HG03520 (cell line): Measurements from ENCODE around the gene RRP7A.
"Not testable (repeated sequence)": the region's sequence is repeated elsewhere in the genome, so short reads cannot be mapped to it uniquely, and the experiment has no call there.

Source experiments
- ATAC-seq: cut with Tn5 transposase; IDR thresholded peaks from one replicate; pipeline ENCODE4 v1.9.1; 2021; ENCODE audit warnings: mild to moderate bottlenecking, moderate library complexity; ENCODE audit not compliant: unreplicated experiment

RRP7A gene

GRCh38 chr22:42519525-42520401, at the start of gene RRP7A:
TSS of gene RRP7A (minus strand) at chr22:42519796. CDS start at chr22:42519786, 10 bp downstream.
- ATAC-seq, result no peak

- ATAC-seq, result not testable (repeated sequence)
Measured at GRCh38 chr22:42567950-42568349, 48.4 kb upstream of the RRP7A start.

GRCh38 chr22:42565956-42566355, 46.4 kb upstream of the RRP7A start:
- no peak for ATAC-seq

DNA sequence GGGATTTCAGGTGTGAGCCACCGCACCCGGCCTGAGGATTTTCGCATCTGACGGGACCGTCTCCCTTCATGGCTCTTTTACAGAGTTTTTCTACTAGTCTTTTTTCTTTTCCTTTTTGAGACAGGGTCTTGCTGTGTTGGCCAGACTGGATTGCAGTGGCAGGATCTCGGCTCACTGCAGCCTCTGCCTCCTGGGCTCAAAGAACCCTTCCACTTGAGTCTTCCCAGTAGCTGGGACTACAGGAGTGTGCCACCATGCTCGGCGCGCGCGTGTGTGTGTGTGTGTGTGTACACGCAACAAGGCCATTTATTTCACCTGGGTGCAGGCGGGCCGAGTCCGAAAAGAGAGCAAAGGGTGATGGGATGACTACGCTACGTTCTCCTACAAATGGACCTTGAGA, 45.1 kb upstream of the RRP7A start:
- no peak for ATAC-seq

GRCh38 chr22:42563943-42564342, 44.3 kb upstream of the RRP7A start:
- not testable (repeated sequence) for ATAC-seq

GRCh38 chr22:42562684-42563083, 43.1 kb upstream of the RRP7A start:
- no peak for ATAC-seq

DNA sequence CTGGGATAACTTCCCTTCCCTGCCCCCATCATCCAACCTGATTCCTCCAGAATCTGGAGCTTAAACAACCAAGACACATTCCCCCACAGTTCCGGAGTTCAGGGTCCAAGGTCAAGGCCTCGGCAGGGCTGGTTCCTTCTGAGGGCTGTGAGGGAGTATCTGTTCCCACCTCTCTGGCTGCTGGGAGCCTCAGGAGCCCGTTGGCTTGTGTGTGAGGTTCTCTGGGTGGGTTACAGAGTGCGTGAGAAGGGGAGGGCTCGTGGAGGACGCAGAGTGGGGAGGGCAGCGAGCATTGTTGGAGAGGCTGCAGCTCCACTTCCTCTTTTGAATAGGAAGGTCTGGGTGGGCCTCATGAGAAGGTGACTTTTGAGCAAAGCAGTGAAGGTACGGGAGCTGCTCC, 42.7 kb upstream of the RRP7A start:
- no peak for ATAC-seq

GRCh38 chr22:42561856-42562255, 42.3 kb upstream of the RRP7A start:
- ATAC-seq, result no peak

- no peak for ATAC-seq
Measured at GRCh38 chr22:42560781-42561180, 41.2 kb upstream of the RRP7A start.

- ATAC-seq, result no peak
Measured at GRCh38 chr22:42560381-42560780, 40.8 kb upstream of the RRP7A start.

DNA sequence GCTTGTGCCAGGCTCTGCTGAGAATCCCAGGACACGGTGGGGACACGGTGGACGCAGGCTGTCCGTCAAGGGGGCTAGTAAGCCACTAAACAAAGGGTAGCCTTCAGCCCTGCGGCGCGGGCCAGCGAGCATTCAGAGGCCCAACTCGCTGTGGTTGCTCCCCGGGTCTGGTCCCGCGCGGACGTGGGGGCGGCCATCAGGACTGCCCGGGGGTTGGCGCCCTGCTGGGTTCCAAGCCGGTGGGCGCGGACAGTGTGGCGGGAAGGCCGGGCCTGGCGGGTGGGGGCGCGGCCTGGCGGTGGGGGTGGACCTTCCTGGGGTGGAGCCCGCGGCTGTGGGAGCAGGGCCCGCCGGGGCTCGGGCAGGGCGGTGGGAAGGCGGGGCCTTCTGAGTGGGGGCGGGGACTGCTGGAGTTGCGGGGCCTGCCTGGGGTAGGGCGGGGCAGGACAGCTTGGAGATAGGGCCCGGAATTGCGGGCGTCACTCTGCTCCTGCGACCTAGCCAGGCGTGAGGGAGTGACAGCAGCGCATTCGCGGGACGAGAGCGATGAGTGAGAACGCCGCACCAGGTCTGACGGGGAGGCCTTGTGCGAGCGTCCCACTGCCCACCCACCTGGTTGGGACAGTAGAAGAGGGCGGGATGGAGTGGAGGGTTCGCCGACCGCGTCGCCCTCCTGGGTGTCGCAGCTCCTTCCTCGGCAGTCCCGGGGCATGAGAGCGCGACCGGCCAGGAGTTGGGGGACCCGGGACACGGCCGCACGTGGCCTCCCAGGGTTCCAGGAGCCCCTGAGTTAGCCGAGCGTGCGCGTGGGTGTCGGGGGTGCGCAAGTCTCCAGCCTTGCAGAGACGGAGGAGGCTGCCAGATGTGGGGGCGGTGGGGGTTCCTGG, 34.1 kb upstream of the RRP7A start, which contains the start of gene SERHL2:
Gene SERHL2, plus strand, starts transcription at position 482 of the 887 bp plus-strand sequence. Its CDS starts 65 bp downstream, at position 547.
- no peak for ATAC-seq

- not testable (repeated sequence) for ATAC-seq
Measured at GRCh38 chr22:42552294-42552647, 32.7 kb upstream of the RRP7A start.

GRCh38 chr22:42549331-42550060, 29.9 kb upstream of the RRP7A start:
- ATAC-seq, result no peak

DNA sequence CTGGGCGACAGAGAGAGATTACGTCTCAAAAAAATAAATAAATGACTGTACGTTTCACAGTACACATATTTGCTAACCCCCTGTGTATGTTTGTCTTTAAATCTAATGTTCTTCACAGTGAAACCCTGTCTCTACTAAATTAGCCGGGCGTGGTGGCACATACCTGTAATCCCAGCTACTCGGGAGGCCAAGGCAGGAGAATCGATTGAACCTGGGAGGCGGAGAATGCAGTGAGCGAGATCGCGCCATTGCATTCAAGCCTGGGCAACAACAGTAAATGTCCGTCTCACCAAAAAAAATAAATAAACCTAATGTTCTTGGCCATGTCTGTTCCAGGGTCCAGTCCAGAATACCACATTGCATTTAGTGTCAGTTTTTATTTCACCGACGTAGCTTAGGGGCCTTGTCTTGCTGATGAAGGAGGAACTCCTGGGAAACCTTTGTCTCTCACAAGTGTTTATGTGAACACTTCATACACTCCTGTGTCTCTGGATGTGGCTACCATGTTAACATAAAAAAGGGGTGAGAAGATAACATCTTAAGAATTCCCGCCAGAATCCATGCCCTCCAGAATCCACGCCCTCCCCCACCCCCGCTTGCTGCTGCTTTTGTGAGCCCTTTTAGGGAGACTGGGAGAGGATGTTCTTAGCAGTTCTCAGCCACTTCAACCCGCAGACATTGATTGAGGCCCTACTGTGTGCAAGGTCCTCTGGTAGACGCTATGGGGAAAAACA, 29.2 kb upstream of the RRP7A start:
- no peak for ATAC-seq

GRCh38 chr22:42548126-42548525, 28.5 kb upstream of the RRP7A start:
- ATAC-seq, result not testable (repeated sequence)

GRCh38 chr22:42547562-42547961, 28.0 kb upstream of the RRP7A start:
- ATAC-seq, result no peak

- ATAC-seq, result no peak
Measured at GRCh38 chr22:42544686-42545085, 25.1 kb upstream of the RRP7A start.

DNA sequence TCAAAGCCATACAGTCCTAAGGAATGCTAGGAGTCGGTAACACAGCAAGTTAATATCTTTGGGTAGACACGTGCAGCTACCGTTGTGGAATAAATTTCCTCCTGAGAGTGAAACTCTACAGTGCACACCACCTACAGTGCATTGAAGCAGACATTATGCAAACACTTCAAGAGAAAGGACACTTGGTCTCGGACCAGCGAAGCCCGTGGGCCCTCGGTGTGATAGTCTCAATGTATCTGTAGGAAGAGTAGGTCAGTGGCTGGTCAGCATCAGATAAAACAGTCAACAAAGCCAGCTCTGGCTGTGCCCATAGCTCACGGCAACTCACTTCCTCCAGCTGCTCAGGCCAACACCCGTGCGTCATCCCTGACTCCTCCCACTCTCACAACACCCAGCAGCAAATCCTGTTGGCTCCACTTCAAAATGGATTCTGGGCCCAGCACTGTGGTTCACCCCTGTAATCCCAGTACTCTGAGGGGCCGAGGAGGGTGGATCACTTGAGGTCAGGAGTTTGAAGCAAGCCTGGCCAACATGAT, 19.7 kb upstream of the RRP7A start:
- not testable (repeated sequence) for ATAC-seq

DNA sequence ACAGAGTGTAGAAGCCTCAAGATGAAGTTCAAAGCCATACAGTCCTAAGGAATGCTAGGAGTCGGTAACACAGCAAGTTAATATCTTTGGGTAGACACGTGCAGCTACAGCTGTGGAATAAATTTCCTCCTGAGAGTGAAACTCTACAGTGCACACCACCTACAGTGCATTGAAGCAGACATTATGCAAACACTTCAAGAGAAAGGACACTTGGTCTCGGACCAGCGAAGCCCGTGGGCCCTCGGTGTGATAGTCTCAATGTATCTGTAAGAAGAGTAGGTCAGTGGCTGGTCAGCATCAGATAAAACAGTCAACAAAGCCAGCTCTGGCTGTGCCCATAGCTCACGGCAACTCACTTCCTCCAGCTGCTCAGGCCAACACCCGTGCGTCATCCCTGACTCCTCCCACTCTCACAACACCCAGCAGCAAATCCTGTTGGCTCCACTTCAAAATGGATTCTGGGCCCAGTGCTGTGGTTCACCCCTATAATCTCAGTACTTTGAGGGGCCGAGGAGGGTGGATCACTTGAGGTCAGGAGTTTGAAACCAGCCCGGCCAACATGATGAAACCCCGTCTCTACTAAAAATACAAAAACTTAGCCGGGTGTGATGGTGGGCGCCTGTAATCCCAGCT, 17.7 kb upstream of the RRP7A start:
- not testable (repeated sequence) for ATAC-seq

DNA sequence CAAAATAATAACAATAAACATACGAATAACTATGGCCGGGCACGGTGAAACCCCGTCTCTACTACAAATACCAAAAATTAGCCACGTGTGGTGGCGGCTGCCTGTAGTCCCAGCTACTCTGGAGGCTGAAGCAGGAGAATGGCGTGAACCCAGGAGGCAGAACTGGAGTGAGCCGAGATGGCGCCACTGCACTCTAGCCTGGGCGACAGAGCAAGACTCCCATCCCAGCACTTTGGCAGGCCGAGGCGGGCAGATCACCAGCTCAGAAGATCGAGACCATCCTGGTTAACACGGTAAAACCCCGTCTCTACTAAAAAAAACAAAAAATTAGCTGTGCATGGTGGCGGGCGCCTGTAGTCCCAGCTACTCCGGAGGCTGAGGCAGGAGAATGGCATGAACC, 17.0 kb upstream of the RRP7A start:
- ATAC-seq, result not testable (repeated sequence)
